ENCODE results near the gene MBD3L4.
A peak's percentile ranks its signal among the peaks of the same experiment; 100 is the strongest.

MBD3L4 gene

GRCh38 chr19:7000816-7001215, 39.2 kb downstream of the MBD3L4 start:
- no peak overlapping the region for H3K4me3 ChIP-seq (ENCODE audit: control insufficient read depth, low read depth, low read length)
- DNase-seq (ENCODE audit: low read depth) = no peak
- TF ChIP-seq CTCF (conservative IDR thresholded peaks at IDR 0.05; ENCODE audit: control insufficient read depth, insufficient read depth, low read depth, low read length) = no peak

- no peak overlapping the region for H3K4me3 ChIP-seq (ENCODE audit: control insufficient read depth, low read depth, low read length)
- no peak for TF ChIP-seq CTCF (conservative IDR thresholded peaks at IDR 0.05; ENCODE audit: control insufficient read depth, insufficient read depth, low read depth, low read length)
- no peak for DNase-seq (ENCODE audit: low read depth)
These were observed 39.6 kb downstream of the MBD3L4 start for GRCh38 chr19:7000333-7000732.

- TF ChIP-seq CTCF (conservative IDR thresholded peaks at IDR 0.05; ENCODE audit: control insufficient read depth, insufficient read depth, low read depth, low read length) = no peak
- DNase-seq (ENCODE audit: low read depth) = no peak
These were observed 40.0 kb downstream of the MBD3L4 start for GRCh38 chr19:6999933-7000332.

GRCh38 chr19:6997679-6998445, 42.1 kb downstream of the MBD3L4 start:
- TF ChIP-seq CTCF (conservative IDR thresholded peaks at IDR 0.05; ENCODE audit: control insufficient read depth, insufficient read depth, low read depth, low read length) = no peak

More at GRCh38 chr19:6999933-7000332, 40.0 kb downstream of the MBD3L4 start:
- no peak overlapping the region for H3K4me3 ChIP-seq (ENCODE audit: control insufficient read depth, low read depth, low read length)

GRCh38 chr19:6996810-6997209, 43.2 kb downstream of the MBD3L4 start:
- no peak for TF ChIP-seq CTCF (conservative IDR thresholded peaks at IDR 0.05; ENCODE audit: control insufficient read depth, insufficient read depth, low read depth, low read length)
- DNase-seq (ENCODE audit: low read depth) = no peak
- H3K4me3 ChIP-seq (ENCODE audit: control insufficient read depth, low read depth, low read length) = no peak overlapping the region

More at GRCh38 chr19:6997679-6998445, 42.1 kb downstream of the MBD3L4 start:
- peak; percentile 8 for DNase-seq (ENCODE audit: low read depth)
- H3K4me3 ChIP-seq (ENCODE audit: control insufficient read depth, low read depth, low read length) = no peak overlapping the region

GRCh38 chr19:6995054-6995453, 44.9 kb downstream of the MBD3L4 start:
- DNase-seq (ENCODE audit: low read depth) = no peak
- no peak for TF ChIP-seq CTCF (conservative IDR thresholded peaks at IDR 0.05; ENCODE audit: control insufficient read depth, insufficient read depth, low read depth, low read length)
- no peak overlapping the region for H3K4me3 ChIP-seq (ENCODE audit: control insufficient read depth, low read depth, low read length)
